Natural killer cell (primary cell): ENCODE measurements around the gene CALML6. TPM values are rescaled to one million over a fixed set of nuclear protein-coding genes. Genes with fewer than 3 reads are reported as not detected.
"Not testable (repeated sequence)": the region's sequence is repeated elsewhere in the genome, so short reads cannot be mapped to it uniquely, and the experiment has no call there.

ENCODE experiments used
- ATAC-seq, 3 donors: fragments of 150-1000 bp in 2 of 3; fragments of 200-7000 bp in 1 of 3; cut with Tn5 transposase; 1 replicate in 1 of 3; 2 replicates in 2 of 3; pipeline ENCODE4 v1.10.0; 2021; ENCODE audit warnings: mild to moderate bottlenecking in 2 of 3, moderate library complexity in 2 of 3
- DNase-seq, 2 donors: peaks; one replicate each; pipeline versions ENCODE4 v3.0.0 to v3.0.0-alpha.2; 2013 to 2021; ENCODE audit warnings: mixed read lengths in 1 of 2
- H3K27ac ChIP-seq: one replicate; pipeline ENCODE4 v1.5.1; 2013; ENCODE audit warnings: mild to moderate bottlenecking, low read length
- H3K27me3 ChIP-seq: one replicate; pipeline ENCODE4 v1.6.1; 2013; ENCODE audit warnings: low read length; ENCODE audit not compliant: control insufficient read depth, insufficient read depth
- H3K36me3 ChIP-seq: one replicate; pipeline ENCODE4 v1.6.1; 2013; ENCODE audit warnings: low read length; ENCODE audit not compliant: control insufficient read depth, insufficient read depth
- H3K4me1 ChIP-seq: one replicate; pipeline ENCODE4 v1.6.1; 2013; ENCODE audit warnings: low read length; ENCODE audit not compliant: control insufficient read depth, insufficient read depth
- H3K4me3 ChIP-seq: one replicate; pipeline ENCODE4 v1.5.1; 2013; ENCODE audit warnings: low read length
- H3K9me3 ChIP-seq: one replicate; pipeline ENCODE4 v1.6.1; 2013; ENCODE audit warnings: low read length; ENCODE audit not compliant: control insufficient read depth, insufficient read depth
- H3K27ac Mint-ChIP-seq, 2 donors: one replicate each; pipeline ENCODE4 v1.8.0; 2022; ENCODE audit warnings: mild to moderate bottlenecking in 2 of 2, mixed read lengths in 2 of 2, moderate library complexity in 1 of 2
- H3K27me3 Mint-ChIP-seq, 2 donors: one replicate each; pipeline ENCODE4 v1.8.0; 2022; ENCODE audit warnings: low read depth in 2 of 2, mixed read lengths in 2 of 2
- H3K36me3 Mint-ChIP-seq: one replicate; pipeline ENCODE4 v1.8.0; 2022; ENCODE audit warnings: mixed read lengths
- H3K4me1 Mint-ChIP-seq, 2 donors: one replicate each; pipeline ENCODE4 v1.8.0; 2022; ENCODE audit warnings: mixed read lengths in 2 of 2
- H3K4me3 Mint-ChIP-seq: one replicate; pipeline ENCODE4 v1.8.0; 2022; ENCODE audit warnings: mild to moderate bottlenecking, moderate library complexity, mixed read lengths
- H3K9me3 Mint-ChIP-seq, 2 donors: one replicate each; pipeline ENCODE4 v1.8.0; 2022; ENCODE audit warnings: mixed read lengths in 2 of 2
- CTCF ChIP-seq: fragments of 200-600 bp; IDR thresholded peaks from one replicate; pipeline ENCODE4 v1.8.0; 2022; ENCODE audit warnings: antibody characterized with exemption
- WGBS: methylation state at CpG from one replicate; pipeline ENCODE4 v1.1.7; 2013; ENCODE audit warnings: missing lambda C conversion rate; ENCODE audit not compliant: insufficient coverage; 5-methylcytosine and 5-hydroxymethylcytosine counted together
- intact Hi-C: fragments of 100-400 bp; cut with micrococcal nuclease; formaldehyde crosslinking; loops from one replicate; pipeline ENCODE4 v1.14.2; 2022
- total RNA-seq, 4 donors: library from RNA; stranded (reverse); fragments of 120-200 nt in 1 of 4; gene quantifications; one replicate each; pipeline versions ENCODE4 v1.2.3 to v1.2.4, GENCODE V29; 2013 to 2022

CALML6 gene
- total RNA-seq, 3 donors from 2014 or later (not counting 1 experiment from before 2014, with no cell fraction given): 2.1 to 3.9 (median 2.9) TPM

GRCh38 chr1:1928231-1929101 is 13.4 kb downstream of the CALML6 start:
- no peaks in the 10 kb centered on the region for H3K4me1 ChIP-seq
- H3K27me3 Mint-ChIP-seq: no peaks in the 10 kb centered on the region
- no peaks in the 10 kb centered on the region for H3K9me3 Mint-ChIP-seq
- no peak overlapping the region for H3K4me3 ChIP-seq
- H3K27ac ChIP-seq: no peak overlapping the region
- no peaks in the 10 kb centered on the region for H3K4me1 Mint-ChIP-seq
- no peak for TF ChIP-seq CTCF
- intact Hi-C loops: no loop called here
- ATAC-seq: no peak
- no peaks in the 10 kb centered on the region for H3K9me3 ChIP-seq
- no peaks in the 10 kb centered on the region for H3K27me3 ChIP-seq
- DNase-seq: no peak
- H3K36me3 ChIP-seq: no peaks in the 10 kb centered on the region
- H3K36me3 Mint-ChIP-seq: no peaks in the 10 kb centered on the region
- no peak overlapping the region for H3K4me3 Mint-ChIP-seq
- 80% methylated on average over 32 of the region's 34 CpGs for WGBS
- no peak overlapping the region for H3K27ac Mint-ChIP-seq

- Mint-ChIP-seq H3K4me3 (no peak overlapping the region), H3K36me3 (no peaks in the 10 kb centered on the region), H3K27ac (no peak overlapping the region), H3K9me3 (no peaks in the 10 kb centered on the region), H3K27me3 (peaks cover 0 to under 1% of the 10 kb centered on the region in 2 donors), H3K4me1 (no peaks in the 10 kb centered on the region)
- 87% methylated on average over 9 of the region's 10 CpGs for WGBS
- Histone ChIP-seq H3K27ac (no peak overlapping the region), H3K27me3 (no peaks in the 10 kb centered on the region), H3K4me3 (no peak overlapping the region), H3K36me3 (no peaks in the 10 kb centered on the region), H3K4me1 (no peaks in the 10 kb centered on the region), H3K9me3 (no peaks in the 10 kb centered on the region)
- intact Hi-C loops: no loop called here
- no peak for ATAC-seq
- no peak for DNase-seq
- no peak for TF ChIP-seq CTCF
Observed at GRCh38 chr1:1929102-1929638, 14.1 kb downstream of the CALML6 start.

- no peaks in the 10 kb centered on the region for H3K4me1 Mint-ChIP-seq
- intact Hi-C loops: no loop called here
- no peak for DNase-seq
- no peak overlapping the region for H3K27ac ChIP-seq
- no peaks in the 10 kb centered on the region for H3K36me3 Mint-ChIP-seq
- no peaks in the 10 kb centered on the region for H3K9me3 ChIP-seq
- H3K27me3 ChIP-seq: no peaks in the 10 kb centered on the region
- no peak overlapping the region for H3K4me3 Mint-ChIP-seq
- no peak for ATAC-seq
- H3K4me3 ChIP-seq: no peak overlapping the region
- H3K27ac Mint-ChIP-seq: no peak overlapping the region
- peaks cover 0 to 3% of the 10 kb centered on the region in 2 donors for H3K27me3 Mint-ChIP-seq
- no peaks in the 10 kb centered on the region for H3K36me3 ChIP-seq
- no peaks in the 10 kb centered on the region for H3K4me1 ChIP-seq
- TF ChIP-seq CTCF: no peak
- 92% methylated on average over 38 of the region's 38 CpGs for WGBS
- no peaks in the 10 kb centered on the region for H3K9me3 Mint-ChIP-seq
Observed at GRCh38 chr1:1929639-1930545, 14.8 kb downstream of the CALML6 start.

- intact Hi-C loops, H3K4me1 ChIP-seq: not testable (repeated sequence)
Observed at GRCh38 chr1:1934848-1935247, 19.8 kb downstream of the CALML6 start.

More at GRCh38 chr1:1934848-1935247, 19.8 kb downstream of the CALML6 start:
- H3K4me3 Mint-ChIP-seq, H3K36me3 Mint-ChIP-seq, H3K27ac Mint-ChIP-seq, H3K9me3 ChIP-seq, H3K27me3 Mint-ChIP-seq, H3K4me1 Mint-ChIP-seq, H3K4me3 ChIP-seq, ATAC-seq, H3K27me3 ChIP-seq, H3K36me3 ChIP-seq, H3K9me3 Mint-ChIP-seq, DNase-seq, H3K27ac ChIP-seq: not testable (repeated sequence)
- 95% methylated on average over 19 of the region's 21 CpGs for WGBS
